Upper lobe of left lung (tissue), 6 donors: Measurements from ENCODE around the gene TAS1R3. TPM values are rescaled to one million over a fixed set of nuclear protein-coding genes. Genes with fewer than 3 reads are reported as not detected.

Source experiments
- ATAC-seq, 2 donors: fragments of 200-7000 bp; cut with Tn5 transposase; one replicate each; pipeline ENCODE4 v1.9.1; 2022; ENCODE audit warnings: mild to moderate bottlenecking in 2 of 2, moderate library complexity in 2 of 2; ENCODE audit not compliant: low FRiP score in 2 of 2
- DNase-seq, 2 donors: peaks; one replicate each; pipeline ENCODE4 v3.0.0-alpha.2; 2019 to 2020
- H3K27ac ChIP-seq, 4 donors: fragments of 200-600 bp; sonication (generic); one replicate each; pipeline ENCODE4 v1.5.1; 2016 to 2019
- H3K27me3 ChIP-seq, 4 donors: fragments of 200-600 bp; sonication (generic); one replicate each; pipeline ENCODE4 v1.5.1; 2017 to 2019
- H3K36me3 ChIP-seq, 4 donors: fragments of 200-600 bp; sonication (generic); one replicate each; pipeline ENCODE4 v1.5.1; 2016 to 2019
- H3K4me1 ChIP-seq, 4 donors: fragments of 200-600 bp; sonication (generic); one replicate each; pipeline ENCODE4 v1.5.1; 2018 to 2019
- H3K4me3 ChIP-seq, 4 donors: fragments of 200-600 bp; sonication (generic); one replicate each; pipeline ENCODE4 v1.5.1; 2017 to 2019; ENCODE audit warnings: mild to moderate bottlenecking in 2 of 4, moderate library complexity in 1 of 4
- H3K9me3 ChIP-seq, 4 donors: fragments of 200-600 bp; sonication (generic); one replicate each; pipeline ENCODE4 v1.5.1; 2018 to 2019
- EP300 ChIP-seq, 4 donors: sonication (generic); formaldehyde crosslinking; IDR thresholded peaks; one replicate each; pipeline ENCODE4 v1.5.1; 2017; ENCODE audit warnings: antibody characterized with exemption in 4 of 4, control low read depth in 2 of 4
- POLR2A ChIP-seq, 4 donors: fragments of 450-650 bp; IDR thresholded peaks; one replicate each; pipeline ENCODE4 v1.5.1; 2016 to 2017; ENCODE audit warnings: antibody characterized with exemption in 4 of 4, mild to moderate bottlenecking in 2 of 4
- POLR2AphosphoS5 ChIP-seq, 2 donors: sonication (generic); formaldehyde crosslinking; IDR thresholded peaks; one replicate each; pipeline ENCODE4 v1.5.1; 2017; ENCODE audit warnings: antibody characterized with exemption in 2 of 2
- WGBS, 2 donors: methylation state at CpG; one replicate each; pipeline ENCODE4 v1.1.5; 2017 to 2018; 5-methylcytosine and 5-hydroxymethylcytosine counted together
- total RNA-seq, 6 donors: library from RNA; depleted of rRNA in 4 of 6; stranded (reverse); fragments of >200 nt in 4 of 6; gene quantifications; one replicate each; pipeline versions ENCODE4 v1.1.0 to v1.2.1, GENCODE V29; 2016 to 2021
- TF ChIP-seq, protein P1 (sequence below), 6 experiments: fragments of 450-650 bp in 4 of 6; fragments of 200-600 bp in 2 of 6; sonication (generic) in 2 of 6; IDR thresholded peaks; one replicate each; pipeline ENCODE4 v1.5.1; 2016 to 2019; ENCODE audit warnings: antibody characterized with exemption in 6 of 6
- donor health status: DM: no; HTN: no; CAD: no; lungs with moderate emphysema.
- donor health status: DM: no; HTN: yes; CAD: no; lungs with severe emphysema.

Gene TAS1R3
- total RNA-seq, 6 donors from 2014 or later = 0.22 to 1.0 (median 0.79) TPM

DNA sequence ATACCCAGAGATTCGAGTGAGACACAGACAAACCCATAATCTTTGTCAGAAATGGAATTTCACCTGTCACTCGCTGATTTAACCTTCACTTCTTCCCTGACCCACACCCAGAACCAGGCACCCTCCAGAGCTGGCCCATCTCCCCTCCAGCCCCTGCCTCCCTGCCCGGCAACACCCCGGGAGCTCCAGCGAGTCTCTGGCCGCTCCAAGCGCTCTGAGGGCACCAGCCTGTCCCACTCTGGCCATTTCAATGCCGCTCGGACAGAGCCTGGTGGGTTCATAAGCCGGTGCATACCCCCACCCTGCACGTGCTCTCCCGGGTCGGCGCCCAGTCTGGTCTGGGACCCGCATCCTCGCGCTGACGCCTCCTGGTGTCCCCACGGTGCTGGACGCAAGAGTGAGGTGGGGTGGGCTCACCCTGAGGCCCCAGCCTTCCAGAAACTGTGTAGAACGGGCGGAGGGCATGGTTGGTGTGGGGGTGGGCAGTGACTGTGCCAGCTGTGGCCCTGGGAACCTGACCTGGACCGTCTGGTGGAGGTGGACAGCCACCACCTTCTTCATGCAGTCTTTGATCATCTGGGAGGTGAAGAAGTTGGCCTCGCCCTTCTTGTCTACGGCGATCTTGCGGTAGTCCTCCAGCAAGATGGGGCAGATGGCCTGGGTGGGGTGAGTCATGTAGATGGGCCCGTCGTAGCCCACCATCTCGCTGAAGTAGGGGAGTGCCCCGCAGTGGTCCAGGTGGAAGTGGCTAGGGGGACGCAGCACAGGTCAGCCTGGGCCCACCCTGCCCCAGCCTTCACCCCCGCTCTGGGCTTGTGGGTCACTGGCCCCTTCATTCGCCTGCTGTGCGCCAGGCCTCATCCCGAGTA, 12.1 kb upstream of the TAS1R3 start:
- ATAC-seq = peak in 1 of 2 donors; percentile 2
- H3K36me3 ChIP-seq = peaks cover 7 to 61% (median 36%) of the 10 kb centered on the region in 4 donors
- H3K4me3 ChIP-seq = no peak overlapping the region
- no peak for DNase-seq
- H3K27me3 ChIP-seq = no peaks in the 10 kb centered on the region
- TF ChIP-seq POLR2AphosphoS5 (IDR thresholded peaks at IDR 0.05) (no peak), EP300 (IDR thresholded peaks at IDR 0.05) (no peak), POLR2A (IDR thresholded peaks at IDR 0.05) (no peak)
- TF ChIP-seq, protein P1, sequence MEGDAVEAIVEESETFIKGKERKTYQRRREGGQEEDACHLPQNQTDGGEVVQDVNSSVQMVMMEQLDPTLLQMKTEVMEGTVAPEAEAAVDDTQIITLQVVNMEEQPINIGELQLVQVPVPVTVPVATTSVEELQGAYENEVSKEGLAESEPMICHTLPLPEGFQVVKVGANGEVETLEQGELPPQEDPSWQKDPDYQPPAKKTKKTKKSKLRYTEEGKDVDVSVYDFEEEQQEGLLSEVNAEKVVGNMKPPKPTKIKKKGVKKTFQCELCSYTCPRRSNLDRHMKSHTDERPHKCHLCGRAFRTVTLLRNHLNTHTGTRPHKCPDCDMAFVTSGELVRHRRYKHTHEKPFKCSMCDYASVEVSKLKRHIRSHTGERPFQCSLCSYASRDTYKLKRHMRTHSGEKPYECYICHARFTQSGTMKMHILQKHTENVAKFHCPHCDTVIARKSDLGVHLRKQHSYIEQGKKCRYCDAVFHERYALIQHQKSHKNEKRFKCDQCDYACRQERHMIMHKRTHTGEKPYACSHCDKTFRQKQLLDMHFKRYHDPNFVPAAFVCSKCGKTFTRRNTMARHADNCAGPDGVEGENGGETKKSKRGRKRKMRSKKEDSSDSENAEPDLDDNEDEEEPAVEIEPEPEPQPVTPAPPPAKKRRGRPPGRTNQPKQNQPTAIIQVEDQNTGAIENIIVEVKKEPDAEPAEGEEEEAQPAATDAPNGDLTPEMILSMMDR (IDR thresholded peaks at IDR 0.05) = no peak
- H3K9me3 ChIP-seq = no peaks in the 10 kb centered on the region
- 89 to 92% methylated on average over 20 to 36 of the region's 36 CpGs for WGBS, 2 donors
- H3K27ac ChIP-seq = peak overlapping the region in 2 of 4 donors; percentile 43 to 61
- peaks cover 25 to 48% (median 31%) of the 10 kb centered on the region in 4 donors for H3K4me1 ChIP-seq

DNA sequence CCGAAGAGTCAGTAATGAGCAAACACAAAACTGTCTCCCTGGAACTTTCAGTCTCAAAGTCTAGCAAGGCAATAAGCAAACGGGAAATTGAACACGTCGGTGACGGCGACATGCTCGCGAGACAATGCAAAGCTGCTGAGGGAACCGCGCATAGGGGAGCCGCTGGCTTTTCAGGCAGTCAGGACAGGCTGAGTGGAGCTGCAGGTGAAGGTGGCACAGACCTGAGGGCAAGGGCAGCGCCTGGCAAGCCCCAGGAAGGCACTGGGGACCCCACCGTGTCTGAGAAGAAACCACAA, 11.5 kb upstream of the TAS1R3 start:
- ATAC-seq (no peak), DNase-seq (no peak)
- WGBS, 2 donors = 91 to 92% methylated on average over 13 of the region's 13 CpGs
- Histone ChIP-seq H3K4me1 (peaks cover 25 to 50% (median 31%) of the 10 kb centered on the region in 4 donors), H3K4me3 (no peak overlapping the region), H3K27ac (peak overlapping the region in 1 of 4 donors; percentile 61), H3K36me3 (peaks cover 6 to 56% (median 30%) of the 10 kb centered on the region in 4 donors), H3K27me3 (no peaks in the 10 kb centered on the region), H3K9me3 (no peaks in the 10 kb centered on the region)
- TF ChIP-seq, protein P1 (IDR thresholded peaks at IDR 0.05) = no peak
- no peak for TF ChIP-seq POLR2AphosphoS5 (IDR thresholded peaks at IDR 0.05)
- no peak for TF ChIP-seq EP300 (IDR thresholded peaks at IDR 0.05)
- no peak for TF ChIP-seq POLR2A (IDR thresholded peaks at IDR 0.05)

DNA sequence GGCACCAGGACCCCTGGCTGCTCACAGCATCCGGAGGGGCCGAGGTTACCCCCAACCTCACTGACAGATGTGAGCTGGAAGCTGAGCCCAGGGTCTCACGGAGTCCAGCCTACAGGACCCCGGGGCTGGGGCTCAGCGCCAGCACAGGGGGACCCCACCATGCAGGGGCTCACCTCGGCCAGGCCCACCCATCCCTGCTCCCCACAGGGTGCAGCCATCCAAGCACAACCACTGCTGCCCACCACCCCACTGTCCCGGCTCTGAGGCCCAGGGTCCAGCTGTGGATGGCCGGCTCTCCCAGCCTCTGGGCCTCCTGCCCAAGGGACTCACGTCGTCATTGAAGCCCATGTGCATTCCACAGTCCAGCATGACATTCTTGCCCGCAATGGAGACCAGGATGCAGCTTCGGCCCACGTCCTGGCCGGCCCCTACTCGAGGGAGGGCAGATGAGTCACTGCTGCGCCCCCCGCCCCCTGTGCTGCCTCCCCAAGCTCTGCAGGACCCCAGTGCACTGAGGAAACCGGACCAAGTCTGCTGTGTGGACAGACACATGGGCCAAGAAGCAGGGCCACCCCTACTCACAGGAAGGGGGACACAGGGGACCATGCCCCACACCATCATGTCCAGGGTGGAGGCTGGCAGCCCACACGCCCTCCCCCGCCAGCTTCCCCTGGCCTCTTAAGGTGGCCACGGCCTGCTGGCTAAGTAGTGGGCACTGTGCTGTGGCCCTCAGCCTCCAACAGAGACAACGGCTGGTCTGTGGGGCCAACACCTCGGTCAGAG, 10.2 kb upstream of the TAS1R3 start:
- WGBS, 2 donors = 80 to 89% methylated on average over 1 to 15 of the region's 23 CpGs
- Histone ChIP-seq H3K4me3 (no peak overlapping the region), H3K27me3 (no peaks in the 10 kb centered on the region), H3K9me3 (no peaks in the 10 kb centered on the region), H3K4me1 (peaks cover 34 to 60% (median 39%) of the 10 kb centered on the region in 4 donors), H3K27ac (peak overlapping the region in 1 of 4 donors; percentile 15), H3K36me3 (peaks cover 3 to 46% (median 22%) of the 10 kb centered on the region in 4 donors)
- ATAC-seq = no peak
- no peak for DNase-seq
- TF ChIP-seq, protein P1 (IDR thresholded peaks at IDR 0.05) = no peak
- TF ChIP-seq EP300 (IDR thresholded peaks at IDR 0.05) = no peak

DNA sequence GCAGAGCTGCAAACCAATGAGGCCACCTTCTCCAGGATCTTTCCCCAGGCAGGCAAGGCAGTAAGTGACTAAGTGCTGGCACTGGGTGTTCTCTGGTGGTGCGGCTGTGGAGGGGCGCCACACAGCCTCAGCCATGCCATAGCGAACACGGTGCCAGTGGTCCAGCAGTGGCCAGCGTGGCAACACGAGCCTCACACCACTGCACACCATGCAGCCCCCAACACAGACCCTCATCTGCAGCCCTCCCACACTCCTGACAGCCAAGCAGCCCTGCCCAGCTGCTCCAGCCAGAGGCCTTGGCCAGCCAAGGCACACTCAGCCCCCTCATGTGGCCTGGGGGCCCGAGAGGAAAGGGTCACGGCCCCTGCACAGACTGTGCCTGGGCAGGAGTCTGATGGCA, 9.6 kb upstream of the TAS1R3 start:
- TF ChIP-seq, protein P1 (IDR thresholded peaks at IDR 0.05) = no peak
- TF ChIP-seq POLR2AphosphoS5 (IDR thresholded peaks at IDR 0.05) (no peak), POLR2A (IDR thresholded peaks at IDR 0.05) (no peak), EP300 (IDR thresholded peaks at IDR 0.05) (no peak)
- Histone ChIP-seq H3K9me3 (no peaks in the 10 kb centered on the region), H3K4me1 (peaks cover 40 to 66% (median 45%) of the 10 kb centered on the region in 4 donors), H3K27me3 (no peaks in the 10 kb centered on the region), H3K36me3 (peaks cover 3 to 42% (median 20%) of the 10 kb centered on the region in 4 donors), H3K4me3 (no peak overlapping the region), H3K27ac (peak overlapping the region in 1 of 4 donors; percentile 15)
- ATAC-seq = no peak
- 90% methylated on average over 8 of the region's 8 CpGs; no CpG with 5 or more reads in 1 of the 2 donors for WGBS, 2 donors
- no peak for DNase-seq
